HEK293 (cell line): Measurements from ENCODE around the gene VILL.

Source experiments
- TCF7L2 ChIP-seq: IDR thresholded peaks from 2 replicates; pipeline ENCODE4 v1.6.1; 2011; ENCODE audit warnings: low read depth, mild to moderate bottlenecking, inconsistent platforms, low read length, moderate library complexity, borderline replicate concordance
- YY2 ChIP-seq: fragments of 450-650 bp; formaldehyde crosslinking; IDR thresholded peaks from 2 replicates; pipeline ENCODE4 v1.5.1; 2016; ENCODE audit warnings: missing biosample characterization, missing genetic modification characterization
- ZFP3 ChIP-seq: fragments of 450-650 bp; formaldehyde crosslinking; IDR thresholded peaks from 2 replicates; pipeline ENCODE4 v1.5.1; 2016; ENCODE audit warnings: low read depth, missing biosample characterization, missing genetic modification characterization
- ZIC2 ChIP-seq: fragments of 450-650 bp; formaldehyde crosslinking; IDR thresholded peaks from 2 replicates; pipeline ENCODE4 v1.5.1; 2016; ENCODE audit warnings: missing biosample characterization, missing genetic modification characterization
- ZNF274 ChIP-seq, 2 experiments: fragments of 200-500 bp in 1 of 2; fragments of 450-650 bp in 1 of 2; sonication (Bioruptor generic) in 1 of 2; formaldehyde crosslinking in 1 of 2; IDR thresholded peaks; 2 replicates each; pipeline versions ENCODE4 v1.5.1 to v1.6.1; 2014 to 2016; ENCODE audit warnings: borderline replicate concordance in 1 of 2, inconsistent platforms in 1 of 2, low read length in 1 of 2, missing biosample characterization in 1 of 2, missing genetic modification characterization in 1 of 2
- ZSCAN16 ChIP-seq: fragments of 450-650 bp; formaldehyde crosslinking; IDR thresholded peaks from 2 replicates; pipeline ENCODE4 v1.5.1; 2016; ENCODE audit warnings: missing biosample characterization, missing genetic modification characterization
- TF ChIP-seq, protein P1 (sequence below): fragments of 450-650 bp; formaldehyde crosslinking; IDR thresholded peaks from 2 replicates; pipeline ENCODE4 v1.5.1; 2016; ENCODE audit warnings: missing biosample characterization, missing genetic modification characterization
- TF ChIP-seq, protein P2 (sequence below): fragments of 450-650 bp; formaldehyde crosslinking; IDR thresholded peaks from 2 replicates; pipeline ENCODE4 v1.5.1; 2017; ENCODE audit warnings: missing biosample characterization, mild to moderate bottlenecking, missing genetic modification characterization, moderate library complexity
- TF ChIP-seq, protein P3 (sequence below): fragments of 450-650 bp; formaldehyde crosslinking; IDR thresholded peaks from 2 replicates; pipeline ENCODE4 v1.5.1; 2016; ENCODE audit warnings: missing biosample characterization, missing genetic modification characterization

DNA sequence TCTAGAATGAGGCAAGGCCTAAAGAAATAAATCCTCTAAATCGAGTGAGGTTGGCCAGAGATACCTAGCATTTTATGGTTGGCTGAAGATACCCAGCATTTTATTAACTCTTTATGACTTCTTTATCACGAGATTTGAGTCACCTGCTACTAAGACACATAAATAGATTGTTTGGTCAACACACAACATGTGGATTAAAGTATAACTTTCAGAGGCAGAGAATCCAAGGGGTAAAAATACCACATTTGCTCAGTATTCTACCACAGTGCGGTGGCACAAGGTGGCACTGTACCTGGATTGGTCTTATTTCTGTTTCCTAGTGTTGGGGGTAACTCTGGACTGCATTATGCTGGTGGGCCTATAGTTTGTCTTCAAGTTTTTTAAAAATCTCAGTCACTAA lies 27.0 kb upstream of the VILL start:
- TF ChIP-seq ZSCAN16 (tag by site-specific recombination) (no peak), TCF7L2 (no peak), YY2 (tag by site-specific recombination) (no peak), ZFP3 (no peak), ZNF274 (IDR thresholded peaks at IDR 0.05; ENCODE audit: low read length) (no peak), ZNF274 (tag by site-specific recombination; IDR thresholded peaks at IDR 0.05; ENCODE audit: borderline replicate concordance) (no peak), ZIC2 (tag by site-specific recombination) (no peak)
- TF ChIP-seq, protein P1, sequence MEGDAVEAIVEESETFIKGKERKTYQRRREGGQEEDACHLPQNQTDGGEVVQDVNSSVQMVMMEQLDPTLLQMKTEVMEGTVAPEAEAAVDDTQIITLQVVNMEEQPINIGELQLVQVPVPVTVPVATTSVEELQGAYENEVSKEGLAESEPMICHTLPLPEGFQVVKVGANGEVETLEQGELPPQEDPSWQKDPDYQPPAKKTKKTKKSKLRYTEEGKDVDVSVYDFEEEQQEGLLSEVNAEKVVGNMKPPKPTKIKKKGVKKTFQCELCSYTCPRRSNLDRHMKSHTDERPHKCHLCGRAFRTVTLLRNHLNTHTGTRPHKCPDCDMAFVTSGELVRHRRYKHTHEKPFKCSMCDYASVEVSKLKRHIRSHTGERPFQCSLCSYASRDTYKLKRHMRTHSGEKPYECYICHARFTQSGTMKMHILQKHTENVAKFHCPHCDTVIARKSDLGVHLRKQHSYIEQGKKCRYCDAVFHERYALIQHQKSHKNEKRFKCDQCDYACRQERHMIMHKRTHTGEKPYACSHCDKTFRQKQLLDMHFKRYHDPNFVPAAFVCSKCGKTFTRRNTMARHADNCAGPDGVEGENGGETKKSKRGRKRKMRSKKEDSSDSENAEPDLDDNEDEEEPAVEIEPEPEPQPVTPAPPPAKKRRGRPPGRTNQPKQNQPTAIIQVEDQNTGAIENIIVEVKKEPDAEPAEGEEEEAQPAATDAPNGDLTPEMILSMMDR (tag by site-specific recombination) = no peak
- TF ChIP-seq, protein P2, sequence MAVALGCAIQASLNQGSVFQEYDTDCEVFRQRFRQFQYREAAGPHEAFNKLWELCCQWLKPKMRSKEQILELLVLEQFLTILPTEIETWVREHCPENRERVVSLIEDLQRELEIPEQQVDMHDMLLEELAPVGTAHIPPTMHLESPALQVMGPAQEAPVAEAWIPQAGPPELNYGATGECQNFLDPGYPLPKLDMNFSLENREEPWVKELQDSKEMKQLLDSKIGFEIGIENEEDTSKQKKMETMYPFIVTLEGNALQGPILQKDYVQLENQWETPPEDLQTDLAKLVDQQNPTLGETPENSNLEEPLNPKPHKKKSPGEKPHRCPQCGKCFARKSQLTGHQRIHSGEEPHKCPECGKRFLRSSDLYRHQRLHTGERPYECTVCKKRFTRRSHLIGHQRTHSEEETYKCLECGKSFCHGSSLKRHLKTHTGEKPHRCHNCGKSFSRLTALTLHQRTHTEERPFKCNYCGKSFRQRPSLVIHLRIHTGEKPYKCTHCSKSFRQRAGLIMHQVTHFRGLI (tag by site-specific recombination) = no peak
- TF ChIP-seq, protein P3, sequence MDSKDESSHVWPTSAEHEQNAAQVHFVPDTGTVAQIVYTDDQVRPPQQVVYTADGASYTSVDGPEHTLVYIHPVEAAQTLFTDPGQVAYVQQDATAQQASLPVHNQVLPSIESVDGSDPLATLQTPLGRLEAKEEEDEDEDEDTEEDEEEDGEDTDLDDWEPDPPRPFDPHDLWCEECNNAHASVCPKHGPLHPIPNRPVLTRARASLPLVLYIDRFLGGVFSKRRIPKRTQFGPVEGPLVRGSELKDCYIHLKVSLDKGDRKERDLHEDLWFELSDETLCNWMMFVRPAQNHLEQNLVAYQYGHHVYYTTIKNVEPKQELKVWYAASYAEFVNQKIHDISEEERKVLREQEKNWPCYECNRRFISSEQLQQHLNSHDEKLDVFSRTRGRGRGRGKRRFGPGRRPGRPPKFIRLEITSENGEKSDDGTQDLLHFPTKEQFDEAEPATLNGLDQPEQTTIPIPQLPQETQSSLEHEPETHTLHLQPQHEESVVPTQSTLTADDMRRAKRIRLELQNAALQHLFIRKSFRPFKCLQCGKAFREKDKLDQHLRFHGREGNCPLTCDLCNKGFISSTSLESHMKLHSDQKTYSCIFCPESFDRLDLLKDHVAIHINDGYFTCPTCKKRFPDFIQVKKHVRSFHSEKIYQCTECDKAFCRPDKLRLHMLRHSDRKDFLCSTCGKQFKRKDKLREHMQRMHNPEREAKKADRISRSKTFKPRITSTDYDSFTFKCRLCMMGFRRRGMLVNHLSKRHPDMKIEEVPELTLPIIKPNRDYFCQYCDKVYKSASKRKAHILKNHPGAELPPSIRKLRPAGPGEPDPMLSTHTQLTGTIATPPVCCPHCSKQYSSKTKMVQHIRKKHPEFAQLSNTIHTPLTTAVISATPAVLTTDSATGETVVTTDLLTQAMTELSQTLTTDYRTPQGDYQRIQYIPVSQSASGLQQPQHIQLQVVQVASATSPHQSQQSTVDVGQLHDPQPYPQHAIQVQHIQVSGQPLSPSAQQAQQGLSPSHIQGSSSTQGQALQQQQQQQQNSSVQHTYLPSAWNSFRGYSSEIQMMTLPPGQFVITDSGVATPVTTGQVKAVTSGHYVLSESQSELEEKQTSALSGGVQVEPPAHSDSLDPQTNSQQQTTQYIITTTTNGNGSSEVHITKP (tag by site-specific recombination) = no peak
